HepG2 (cell line): ENCODE results near the gene SRP9. TPM values are rescaled to one million over a fixed set of nuclear protein-coding genes. Genes with fewer than 3 reads are reported as not detected.

Source experiments
- ATAC-seq: fragments of 200-7000 bp; cut with Tn5 transposase; 3 replicates; pipeline ENCODE4 v1.9.1; 2020; ENCODE audit warnings: mild to moderate bottlenecking, moderate library complexity
- BruUV-seq: library from RNA; stranded (reverse); fragments of 400-500 nt; replicated peaks from 2 replicates; lab custom pipeline; 2021; lab: Mats Ljungman, UMichigan
- CTCF ChIA-PET: fragments of 300-600 bp; formaldehyde crosslinking; extraction: SDS; loops from one replicate; lab custom pipeline; 2021; ENCODE audit warnings: low total read pairs, inconsistent platforms, low intra/inter-chr PET ratio; lab: Yijun Ruan, JAX
- POLR2A ChIA-PET: fragments of 350-600 bp; sonication (Branson Sonifier 250); formaldehyde crosslinking; loops from one replicate; lab custom pipeline; 2020; ENCODE audit warnings: antibody characterized with exemption, inconsistent platforms; lab: Yijun Ruan, JAX
- DNase-seq: peaks from one replicate; pipeline ENCODE4 v3.0.0-alpha.2; 2015; ENCODE audit warnings: low spot score
- FAIRE-seq: peaks from 3 replicates; lab custom pipeline; 2011; peaks lifted over from hg19 to GRCh38; lab: Jason Lieb, UNC
- H2AFZ ChIP-seq: one replicate; pipeline ENCODE4 v1.6.1; 2011; ENCODE audit warnings: low read length, inconsistent platforms
- H3K27ac ChIP-seq: fragments of 300-600 bp; 3 replicates; pipeline ENCODE4 v1.8.0; 2011; ENCODE audit warnings: mixed run types, mild to moderate bottlenecking, mixed read lengths, low read length, inconsistent platforms; ENCODE audit not compliant: insufficient read depth; ENCODE audit errors: extremely low read length
- H3K27me3 ChIP-seq, 2 experiments: fragments of 200-600 bp in 1 of 2; 2 replicates in 1 of 2; 3 replicates in 1 of 2; pipeline versions ENCODE4 v1.6.0 to v1.8.0; 2011; ENCODE audit warnings: low read length in 2 of 2, mild to moderate bottlenecking in 2 of 2, moderate library complexity in 2 of 2, inconsistent platforms in 1 of 2; ENCODE audit not compliant: insufficient read depth in 2 of 2, control insufficient read depth in 1 of 2
- H3K36me3 ChIP-seq, 2 experiments: fragments of 200-600 bp in 1 of 2; replicated peaks in 1 of 2; 2 replicates in 1 of 2; 3 replicates in 1 of 2; pipeline versions ENCODE4 v1.5.1 to v1.8.0; 2011; ENCODE audit warnings: low read length in 2 of 2, inconsistent platforms in 1 of 2; ENCODE audit not compliant: insufficient read depth in 2 of 2, control insufficient read depth in 1 of 2
- H3K4me1 ChIP-seq: 2 replicates; pipeline ENCODE4 v1.5.1; 2012; ENCODE audit warnings: low read length, inconsistent platforms; ENCODE audit not compliant: insufficient read depth
- H3K4me2 ChIP-seq: 2 replicates; pipeline ENCODE4 v1.6.0; 2011; ENCODE audit warnings: low read depth, low read length, inconsistent platforms
- H3K4me3 ChIP-seq, 3 experiments: fragments of 200-600 bp in 1 of 3; sonication (generic), shearing (Covaris generic) in 1 of 3; replicated peaks in 1 of 3; 2 replicates each; pipeline ENCODE4 v1.5.1; 2011 to 2016; ENCODE audit warnings: low read length in 3 of 3, inconsistent platforms in 2 of 3, low read depth in 2 of 3, mild to moderate bottlenecking in 2 of 3, control low read depth in 1 of 3, mixed read lengths in 1 of 3; ENCODE audit not compliant: insufficient read depth in 1 of 3
- H3K79me2 ChIP-seq: one replicate; pipeline ENCODE4 v1.6.1; 2011; ENCODE audit warnings: low read length, inconsistent platforms; ENCODE audit not compliant: insufficient read depth
- H3K9ac ChIP-seq: 2 replicates; pipeline ENCODE4 v1.6.0; 2011; ENCODE audit warnings: mild to moderate bottlenecking, low read depth, low read length, inconsistent platforms; ENCODE audit not compliant: insufficient read depth
- H3K9me3 ChIP-seq: 2 replicates; pipeline ENCODE4 v1.5.1; 2012; ENCODE audit warnings: mild to moderate bottlenecking, low read length
- H4K20me1 ChIP-seq: 2 replicates; pipeline ENCODE4 v1.6.0; 2011; ENCODE audit warnings: inconsistent platforms, mild to moderate bottlenecking, low read length, moderate library complexity; ENCODE audit not compliant: insufficient read depth
- DNMT1 ChIP-seq: sonication (generic); formaldehyde crosslinking; IDR thresholded peaks from 2 replicates; pipeline ENCODE4 v1.5.1; 2020; ENCODE audit warnings: mild to moderate bottlenecking, missing genetic modification reagents
- E2F1 ChIP-seq: sonication (generic); formaldehyde crosslinking; IDR thresholded peaks from 2 replicates; pipeline ENCODE4 v1.5.0; 2020; ENCODE audit warnings: missing genetic modification reagents
- HMG20B ChIP-seq: conservative IDR thresholded peaks from 2 replicates; pipeline ENCODE4 v1.6.1; 2016; ENCODE audit warnings: missing genetic modification reagents, missing compliant biosample characterization
- KLF11 ChIP-seq: IDR thresholded peaks from 2 replicates; pipeline ENCODE4 v1.6.1; 2016; ENCODE audit warnings: missing compliant biosample characterization
- KLF12 ChIP-seq: sonication (generic); formaldehyde crosslinking; IDR thresholded peaks from 2 replicates; pipeline ENCODE4 v1.4.0; 2020; ENCODE audit warnings: missing genetic modification reagents, borderline replicate concordance
- MTF1 ChIP-seq: sonication (generic); formaldehyde crosslinking; IDR thresholded peaks from 2 replicates; pipeline ENCODE4 v1.5.0; 2020; ENCODE audit warnings: missing genetic modification reagents
- NR1H2 ChIP-seq: sonication (generic); formaldehyde crosslinking; IDR thresholded peaks from 2 replicates; pipeline ENCODE4 v1.8.1; 2022; ENCODE audit warnings: low read depth, missing genetic modification reagents, borderline replicate concordance
- PPARG ChIP-seq: conservative IDR thresholded peaks from 2 replicates; pipeline ENCODE4 v1.6.1; 2016; ENCODE audit warnings: missing biosample characterization, missing genetic modification reagents
- RAD51 ChIP-seq: fragments of 450-650 bp; IDR thresholded peaks from 2 replicates; pipeline ENCODE4 v1.6.1; 2016; ENCODE audit warnings: borderline replicate concordance
- RXRB ChIP-seq: IDR thresholded peaks from 2 replicates; pipeline ENCODE4 v1.6.1; 2016; ENCODE audit warnings: borderline replicate concordance, missing genetic modification reagents, missing compliant biosample characterization
- SRSF1 ChIP-seq: fragments of 200-400 bp; formaldehyde crosslinking; optimal IDR thresholded peaks from 2 replicates; pipeline ENCODE3; 2017; ENCODE audit warnings: mild to moderate bottlenecking, low read depth, low read length, moderate library complexity
- ZBTB42 ChIP-seq: sonication (generic); formaldehyde crosslinking; IDR thresholded peaks from 2 replicates; pipeline ENCODE4 v1.5.0; 2020; ENCODE audit warnings: mild to moderate bottlenecking, missing genetic modification reagents
- ZFP41 ChIP-seq: sonication (generic); formaldehyde crosslinking; IDR thresholded peaks from 2 replicates; pipeline ENCODE4 v1.4.0; 2020; ENCODE audit warnings: mild to moderate bottlenecking, missing genetic modification reagents, borderline replicate concordance
- ZNF101 ChIP-seq: sonication (generic); formaldehyde crosslinking; IDR thresholded peaks from 2 replicates; pipeline ENCODE4 v1.4.0; 2020; ENCODE audit warnings: mild to moderate bottlenecking, low read depth, missing genetic modification reagents, borderline replicate concordance
- ZNF367 ChIP-seq: sonication (generic); formaldehyde crosslinking; IDR thresholded peaks from 2 replicates; pipeline ENCODE4 v1.4.0; 2020; ENCODE audit warnings: missing genetic modification reagents, borderline replicate concordance
- ZNF724P ChIP-seq: sonication (generic); formaldehyde crosslinking; IDR thresholded peaks from 2 replicates; pipeline ENCODE4 v1.8.0; 2022; ENCODE audit warnings: missing genetic modification reagents, borderline replicate concordance
- ZSCAN20 ChIP-seq: sonication (generic); formaldehyde crosslinking; IDR thresholded peaks from 2 replicates; pipeline ENCODE4 v1.4.0; 2020; ENCODE audit warnings: missing genetic modification reagents, mild to moderate bottlenecking, borderline replicate concordance
- WGBS: methylation state at CpG from one replicate; pipeline ENCODE4 v1.1.6; 2017; ENCODE audit warnings: low lambda C conversion rate; 5-methylcytosine and 5-hydroxymethylcytosine counted together
- in situ Hi-C: cut with HindIII; loops from 2 replicates; pipeline ENCODE4 v1.10.0; 2017; ENCODE audit warnings: low pct_unique_long_range_greater_than_20kb; ENCODE audit not compliant: extremely low pct_ligation_motif_present
- intact Hi-C: fragments of 100-400 bp; cut with micrococcal nuclease; formaldehyde crosslinking; loops from one replicate; pipeline ENCODE4 v1.10.0; 2022; ENCODE audit not compliant: unreplicated experiment
- polyA plus RNA-seq, 8 experiments: library from polyadenylated mRNA; depleted of rRNA in 3 of 8; stranded (reverse) in 7 of 8; unstranded in 1 of 8; fragments of >200 nt; fragmentation: Illumina TruSeq in 4 of 8; extraction: Trizol in 4 of 8; gene quantifications; 2 replicates each; pipeline versions ENCODE4 v1.2.1 to v1.2.3, GENCODE V29; 2011 to 2016; ENCODE audit warnings: low read depth in 4 of 8, missing spikeins in 1 of 8, mixed read lengths in 1 of 8; ENCODE audit not compliant: insufficient read depth in 1 of 8
- total RNA-seq, 5 experiments: library from RNA; depleted of rRNA; stranded (reverse); fragments of >200 nt; fragmentation: Illumina TruSeq; extraction: Trizol; gene quantifications; 2 replicates each; pipeline ENCODE4 v1.2.3, GENCODE V29; 2016; ENCODE audit warnings: low read depth in 1 of 5

Gene SRP9
- total and polyA plus RNA-seq, 2 of the 13 experiments (the other 11 are each of a cell fraction or from before 2014, with no cell fraction given), result 251 to 307 TPM

- Histone ChIP-seq H2AFZ (no peak overlapping the region), H3K27ac (no peak overlapping the region), H3K4me2 (no peak overlapping the region), H3K79me2 (no peaks in the 10 kb centered on the region), H3K4me3 (no peak overlapping the region), H4K20me1 (no peaks in the 10 kb centered on the region), H3K9ac (no peak overlapping the region), H3K36me3 (no peaks in the 10 kb centered on the region), H3K4me1 (peaks cover 71% of the 10 kb centered on the region), H3K27me3 (no peaks in the 10 kb centered on the region), H3K9me3 (no peaks in the 10 kb centered on the region)
- in situ Hi-C loops (no loop called here), intact Hi-C loops (no loop called here)
- BruUV-seq, result no TSS peak
- CTCF ChIA-PET, result no interaction called here
- ATAC-seq, result no peak
- WGBS, result 93% methylated on average over 10 of the region's 10 CpGs
- FAIRE-seq, result no peak
- POLR2A ChIA-PET, result interaction anchor here (5.5 kb wide), 1 partner anchor 19 kb away, joined by 60 read pairs; no protein-coding TSS in a partner anchor
- TF ChIP-seq KLF11 (no peak), DNMT1 (CRISPR knock-in tag) (no peak), ZNF101 (CRISPR knock-in tag) (no peak), RAD51 (no peak), RXRB (CRISPR knock-in tag) (no peak), KLF12 (CRISPR knock-in tag) (no peak), PPARG (no peak), ZFP41 (CRISPR knock-in tag) (no peak), E2F1 (CRISPR knock-in tag) (no peak), ZBTB42 (CRISPR knock-in tag) (no peak), ZNF724P (no peak), HMG20B (CRISPR knock-in tag) (no peak), ZNF367 (no peak), SRSF1 (no peak), MTF1 (no peak), NR1H2 (CRISPR knock-in tag) (no peak), ZSCAN20 (no peak)
- DNase-seq, result no peak
Observed at GRCh38 chr1:225748529-225748928, 29.1 kb upstream of the SRP9 start.
